Renal cortex interstitium (tissue), 11 donors: ENCODE results near the gene WASF1. TPM values are rescaled to one million over a fixed set of nuclear protein-coding genes. Genes with fewer than 3 reads are reported as not detected.
A peak's percentile ranks its signal among the peaks of the same experiment; 100 is the strongest.

ENCODE experiments used
- DNase-seq, 11 donors: peaks; one replicate each; pipeline ENCODE4 v3.0.0-alpha.2; 2013; ENCODE audit warnings: low read depth in 9 of 11, low spot score in 4 of 11; ENCODE audit errors: extremely low read depth in 1 of 11
- polyA plus RNA-seq, 3 donors: library from polyadenylated mRNA; unstranded; fragments of 120-200 nt; gene quantifications; one replicate each; pipeline ENCODE4 v1.2.1, GENCODE V29; 2013; ENCODE audit not compliant: insufficient read length in 3 of 3

The WASF1 gene
- polyA plus RNA-seq, 3 donors = 39.4 to 65.9 (median 51.9) TPM

- no peak for DNase-seq
These were observed 124.6 kb downstream of the WASF1 start for GRCh38 chr6:110054664-110055386.

GRCh38 chr6:110053395-110054240, 125.9 kb downstream of the WASF1 start:
- DNase-seq = peak in 8 of 11 donors; percentile 26 to 60 (median 42)

GRCh38 chr6:110050440-110050813, 129.0 kb downstream of the WASF1 start:
- DNase-seq = no peak

Other genes starting within 250 kb of the WASF1 start
- gene GPR6, start 201.4 kb downstream of the WASF1 start, polyA plus RNA-seq = not detected
- 10 to 100 TPM; 29.0 to 39.9 (median 35.3) TPM for gene CDC40, start 757 bp upstream of the WASF1 start, polyA plus RNA-seq
- 10 to 100 TPM; 13.4 to 15.6 (median 14.6) TPM for gene METTL24, start 178.7 kb upstream of the WASF1 start, polyA plus RNA-seq
- gene DDO, start 235.9 kb upstream of the WASF1 start, polyA plus RNA-seq = under 1 TPM; 0.30 to 0.89 (median 0.44) TPM